Endometrial microvascular endothelial cells (primary cell): Measurements from ENCODE around the gene SUPT4H1. TPM values are rescaled to one million over a fixed set of nuclear protein-coding genes. Genes with fewer than 3 reads are reported as not detected.

Experiments
- in situ Hi-C: cut with HindIII; loops from 2 replicates; pipeline ENCODE4 v1.10.0; 2017; ENCODE audit warnings: low sequenced_read_pairs, low pct_unique_long_range_greater_than_20kb; ENCODE audit errors: inconsistent ontology term
- total RNA-seq: library from RNA; depleted of rRNA; stranded (reverse); fragments of >200 nt; gene quantifications from one replicate; pipeline ENCODE4 v1.2.3, GENCODE V29; 2015; ENCODE audit errors: inconsistent ontology term

Gene SUPT4H1
- total RNA-seq, 1 donor from 2014 or later: 54.6 TPM

GRCh38 chr17:58382108-58382871 lies 30.3 kb upstream of the SUPT4H1 start:
- in situ Hi-C loops: no loop called here

GRCh38 chr17:58381124-58382035 lies 29.4 kb upstream of the SUPT4H1 start:
- in situ Hi-C loops: no loop called here

GRCh38 chr17:58380207-58381123 lies 28.5 kb upstream of the SUPT4H1 start:
- in situ Hi-C loops: no loop called here

GRCh38 chr17:58379511-58379824 lies 27.5 kb upstream of the SUPT4H1 start:
- in situ Hi-C loops: no loop called here

- in situ Hi-C loops: no loop called here
Measured at GRCh38 chr17:58378733-58379510, 26.9 kb upstream of the SUPT4H1 start.

GRCh38 chr17:58377661-58378060 lies 25.7 kb upstream of the SUPT4H1 start:
- in situ Hi-C loops: no loop called here

GRCh38 chr17:58377093-58377601 lies 25.1 kb upstream of the SUPT4H1 start:
- in situ Hi-C loops: no loop called here

GRCh38 chr17:58376472-58377000 lies 24.5 kb upstream of the SUPT4H1 start:
- in situ Hi-C loops: no loop called here

- in situ Hi-C loops: no loop called here
Measured at GRCh38 chr17:58375811-58376210, 23.8 kb upstream of the SUPT4H1 start.

- in situ Hi-C loops: no loop called here
Measured at GRCh38 chr17:58375256-58375655, 23.3 kb upstream of the SUPT4H1 start.

- in situ Hi-C loops: no loop called here
Measured at GRCh38 chr17:58373923-58374322, 21.9 kb upstream of the SUPT4H1 start.

- in situ Hi-C loops: no loop called here
Measured at GRCh38 chr17:58373003-58373402, 21.0 kb upstream of the SUPT4H1 start.

GRCh38 chr17:58371300-58371950 lies 19.4 kb upstream of the SUPT4H1 start:
- in situ Hi-C loops: no loop called here

GRCh38 chr17:58370716-58371115 lies 18.7 kb upstream of the SUPT4H1 start:
- in situ Hi-C loops: no loop called here

- in situ Hi-C loops: no loop called here
Measured at GRCh38 chr17:58370309-58370708, 18.3 kb upstream of the SUPT4H1 start.

- in situ Hi-C loops: no loop called here
Measured at GRCh38 chr17:58369214-58370031, 17.4 kb upstream of the SUPT4H1 start.

- in situ Hi-C loops: no loop called here
Measured at GRCh38 chr17:58368860-58369213, 16.8 kb upstream of the SUPT4H1 start.
